ENCODE data around the gene COMP.

- no peak for TF ChIP-seq POLR2A (IDR thresholded peaks at IDR 0.05)
- TF ChIP-seq, protein P1, sequence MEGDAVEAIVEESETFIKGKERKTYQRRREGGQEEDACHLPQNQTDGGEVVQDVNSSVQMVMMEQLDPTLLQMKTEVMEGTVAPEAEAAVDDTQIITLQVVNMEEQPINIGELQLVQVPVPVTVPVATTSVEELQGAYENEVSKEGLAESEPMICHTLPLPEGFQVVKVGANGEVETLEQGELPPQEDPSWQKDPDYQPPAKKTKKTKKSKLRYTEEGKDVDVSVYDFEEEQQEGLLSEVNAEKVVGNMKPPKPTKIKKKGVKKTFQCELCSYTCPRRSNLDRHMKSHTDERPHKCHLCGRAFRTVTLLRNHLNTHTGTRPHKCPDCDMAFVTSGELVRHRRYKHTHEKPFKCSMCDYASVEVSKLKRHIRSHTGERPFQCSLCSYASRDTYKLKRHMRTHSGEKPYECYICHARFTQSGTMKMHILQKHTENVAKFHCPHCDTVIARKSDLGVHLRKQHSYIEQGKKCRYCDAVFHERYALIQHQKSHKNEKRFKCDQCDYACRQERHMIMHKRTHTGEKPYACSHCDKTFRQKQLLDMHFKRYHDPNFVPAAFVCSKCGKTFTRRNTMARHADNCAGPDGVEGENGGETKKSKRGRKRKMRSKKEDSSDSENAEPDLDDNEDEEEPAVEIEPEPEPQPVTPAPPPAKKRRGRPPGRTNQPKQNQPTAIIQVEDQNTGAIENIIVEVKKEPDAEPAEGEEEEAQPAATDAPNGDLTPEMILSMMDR (IDR thresholded peaks at IDR 0.05): no peak
Observed at GRCh38 chr19:18834644-18834984, 43.5 kb upstream of the COMP start.

Measured in esophagus squamous epithelium (tissue), 4 donors.